Stimulated activated CD4-positive, alpha-beta T cell treated with anti-CD3 and anti-CD28 coated beads, Interleukin-12 subunit alpha, Interleukin-12 subunit beta, amount 100 ng/mL, for 4 hours (primary cell): ENCODE data around the gene STAB1.

Source experiments
- DNase-seq: peaks from one replicate; pipeline ENCODE4 v3.0.0-alpha.2; 2020

The STAB1 gene, protein sequence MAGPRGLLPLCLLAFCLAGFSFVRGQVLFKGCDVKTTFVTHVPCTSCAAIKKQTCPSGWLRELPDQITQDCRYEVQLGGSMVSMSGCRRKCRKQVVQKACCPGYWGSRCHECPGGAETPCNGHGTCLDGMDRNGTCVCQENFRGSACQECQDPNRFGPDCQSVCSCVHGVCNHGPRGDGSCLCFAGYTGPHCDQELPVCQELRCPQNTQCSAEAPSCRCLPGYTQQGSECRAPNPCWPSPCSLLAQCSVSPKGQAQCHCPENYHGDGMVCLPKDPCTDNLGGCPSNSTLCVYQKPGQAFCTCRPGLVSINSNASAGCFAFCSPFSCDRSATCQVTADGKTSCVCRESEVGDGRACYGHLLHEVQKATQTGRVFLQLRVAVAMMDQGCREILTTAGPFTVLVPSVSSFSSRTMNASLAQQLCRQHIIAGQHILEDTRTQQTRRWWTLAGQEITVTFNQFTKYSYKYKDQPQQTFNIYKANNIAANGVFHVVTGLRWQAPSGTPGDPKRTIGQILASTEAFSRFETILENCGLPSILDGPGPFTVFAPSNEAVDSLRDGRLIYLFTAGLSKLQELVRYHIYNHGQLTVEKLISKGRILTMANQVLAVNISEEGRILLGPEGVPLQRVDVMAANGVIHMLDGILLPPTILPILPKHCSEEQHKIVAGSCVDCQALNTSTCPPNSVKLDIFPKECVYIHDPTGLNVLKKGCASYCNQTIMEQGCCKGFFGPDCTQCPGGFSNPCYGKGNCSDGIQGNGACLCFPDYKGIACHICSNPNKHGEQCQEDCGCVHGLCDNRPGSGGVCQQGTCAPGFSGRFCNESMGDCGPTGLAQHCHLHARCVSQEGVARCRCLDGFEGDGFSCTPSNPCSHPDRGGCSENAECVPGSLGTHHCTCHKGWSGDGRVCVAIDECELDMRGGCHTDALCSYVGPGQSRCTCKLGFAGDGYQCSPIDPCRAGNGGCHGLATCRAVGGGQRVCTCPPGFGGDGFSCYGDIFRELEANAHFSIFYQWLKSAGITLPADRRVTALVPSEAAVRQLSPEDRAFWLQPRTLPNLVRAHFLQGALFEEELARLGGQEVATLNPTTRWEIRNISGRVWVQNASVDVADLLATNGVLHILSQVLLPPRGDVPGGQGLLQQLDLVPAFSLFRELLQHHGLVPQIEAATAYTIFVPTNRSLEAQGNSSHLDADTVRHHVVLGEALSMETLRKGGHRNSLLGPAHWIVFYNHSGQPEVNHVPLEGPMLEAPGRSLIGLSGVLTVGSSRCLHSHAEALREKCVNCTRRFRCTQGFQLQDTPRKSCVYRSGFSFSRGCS (N-terminal part only)

DNA sequence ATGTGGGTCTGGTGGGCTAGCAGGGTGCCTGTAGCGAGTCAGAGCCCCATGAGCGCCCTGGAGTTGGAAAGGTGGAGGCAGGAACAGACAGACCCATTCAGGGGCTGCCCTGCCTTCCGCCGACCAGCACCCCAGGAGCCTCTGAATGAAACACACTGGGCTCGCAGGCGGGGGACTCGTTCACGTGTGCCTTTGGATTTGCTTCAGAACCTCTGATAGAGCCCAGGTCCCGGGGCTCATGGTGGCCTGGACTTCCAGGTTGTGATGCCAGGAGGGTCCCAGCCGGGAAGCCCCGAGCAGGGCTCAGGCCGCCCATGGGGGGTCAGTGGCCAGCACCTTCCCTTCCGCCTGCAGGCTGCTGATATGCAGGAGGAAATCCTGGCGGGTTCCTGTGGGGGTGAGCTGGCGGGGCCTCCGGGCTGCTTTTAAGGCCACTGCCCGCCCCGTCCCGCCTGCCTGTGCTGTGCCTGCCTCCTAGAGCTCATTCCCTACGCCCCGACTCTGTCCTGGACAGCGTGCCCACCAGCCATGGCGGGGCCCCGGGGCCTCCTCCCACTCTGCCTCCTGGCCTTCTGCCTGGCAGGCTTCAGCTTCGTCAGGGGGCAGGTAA lies at the start of gene STAB1:
STAB1 (plus strand) TSS at position 453 of the 610 bp plus-strand sequence; CDS start at position 529, 76 bp downstream.
- no peak for DNase-seq

DNA sequence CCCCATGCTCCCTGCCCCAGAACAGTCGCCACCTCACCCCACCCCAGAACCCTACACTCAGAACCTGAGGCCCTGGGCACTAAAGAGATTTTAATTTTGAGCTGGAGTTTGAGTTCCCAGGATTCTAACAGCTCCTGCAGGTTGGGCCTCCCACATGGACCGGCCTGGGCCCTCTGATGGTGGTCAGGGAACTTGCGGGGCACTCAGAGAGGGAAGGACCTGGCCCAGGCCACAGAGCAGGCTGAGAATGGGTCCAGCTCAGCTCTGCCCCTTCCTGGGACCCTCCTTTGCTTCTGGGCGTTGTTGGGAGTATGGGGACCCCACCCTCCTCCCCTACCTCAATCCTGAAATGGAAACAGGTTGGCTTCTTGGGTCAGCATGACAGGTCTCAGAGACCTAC lies 49.1 kb upstream of the STAB1 start:
- no peak for DNase-seq

DNA sequence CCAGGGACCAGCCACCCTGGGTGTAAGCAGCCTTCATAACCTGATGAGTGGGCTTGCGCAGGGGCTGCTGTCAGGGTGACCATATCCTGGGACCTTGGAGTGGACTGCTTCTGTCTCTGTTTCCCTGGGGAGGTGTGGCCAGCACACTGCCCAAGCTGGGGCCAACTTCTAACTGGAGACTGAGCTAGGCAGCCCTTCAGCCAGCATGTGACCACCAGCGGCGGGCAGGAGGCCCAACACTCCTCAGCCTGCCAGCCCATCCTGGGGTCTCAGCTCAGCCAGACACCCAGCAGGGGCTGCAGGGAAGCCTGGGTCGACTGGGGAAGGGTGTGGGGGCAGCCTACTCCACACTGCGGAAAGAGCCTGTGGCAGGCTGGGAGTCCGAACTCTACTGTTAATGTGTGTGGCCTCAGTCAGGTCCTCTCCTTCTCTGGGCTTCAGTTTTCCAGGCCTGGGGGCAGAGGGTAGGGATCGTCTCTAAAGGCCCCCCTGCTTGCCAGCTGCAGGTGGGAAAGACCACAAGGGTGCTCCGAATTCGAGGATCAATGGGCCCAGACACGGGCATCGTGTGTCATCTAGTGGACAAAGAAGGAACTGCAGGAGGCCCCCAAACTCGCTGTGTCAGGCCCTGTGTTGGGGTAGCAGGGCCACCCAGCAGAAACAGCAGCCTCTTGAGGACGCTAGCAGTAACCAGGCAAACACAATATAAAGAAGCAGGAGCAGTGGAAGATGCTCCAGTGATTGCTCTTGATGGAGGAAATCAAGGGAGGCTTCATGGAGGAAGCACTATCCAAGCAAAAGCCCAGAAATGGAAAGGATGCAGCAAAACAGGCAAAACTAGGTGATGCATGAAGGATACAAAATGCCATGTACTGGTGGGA lies 48.3 kb upstream of the STAB1 start:
- peak; percentile 64 for DNase-seq

DNA sequence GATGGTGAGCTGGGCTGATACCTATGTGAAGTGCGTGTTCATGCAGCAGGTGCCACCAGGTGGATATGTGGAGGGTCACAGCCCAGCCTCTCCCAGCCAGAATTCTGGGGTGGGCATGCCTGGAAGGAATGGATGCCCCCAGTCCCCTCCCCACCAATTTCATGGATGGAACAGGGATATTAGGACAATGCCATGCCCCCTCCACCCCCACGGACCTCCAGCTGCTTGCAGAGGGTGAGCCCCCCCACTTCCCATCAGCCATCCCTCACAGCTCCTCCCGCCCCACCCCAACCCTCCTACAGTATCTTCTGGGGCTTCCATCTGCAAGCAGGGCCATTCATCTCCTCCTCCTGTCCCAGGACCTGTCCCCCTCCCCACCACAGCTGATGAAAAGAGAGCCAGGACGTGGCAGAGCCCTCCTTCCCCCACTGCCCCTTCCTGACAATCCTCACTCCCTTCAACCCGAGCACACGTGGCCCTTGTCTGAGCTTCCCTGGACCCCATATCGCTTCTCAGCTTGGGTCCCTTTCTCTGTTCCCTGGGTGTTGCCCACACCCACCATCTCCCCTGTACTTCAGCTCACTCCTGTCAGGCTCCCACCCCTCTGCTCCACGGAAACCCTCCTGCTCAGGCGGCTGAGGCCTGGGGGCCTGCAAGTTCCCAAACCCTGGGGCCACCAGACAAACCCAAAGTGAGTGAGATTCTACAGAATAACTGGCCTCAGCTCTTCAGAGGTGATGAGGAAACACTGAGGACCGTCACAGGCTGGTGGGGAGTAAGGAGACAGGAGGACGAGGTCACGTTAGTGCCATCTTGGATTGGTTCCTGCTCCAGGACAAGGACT lies 47.4 kb upstream of the STAB1 start:
- DNase-seq: no peak

DNA sequence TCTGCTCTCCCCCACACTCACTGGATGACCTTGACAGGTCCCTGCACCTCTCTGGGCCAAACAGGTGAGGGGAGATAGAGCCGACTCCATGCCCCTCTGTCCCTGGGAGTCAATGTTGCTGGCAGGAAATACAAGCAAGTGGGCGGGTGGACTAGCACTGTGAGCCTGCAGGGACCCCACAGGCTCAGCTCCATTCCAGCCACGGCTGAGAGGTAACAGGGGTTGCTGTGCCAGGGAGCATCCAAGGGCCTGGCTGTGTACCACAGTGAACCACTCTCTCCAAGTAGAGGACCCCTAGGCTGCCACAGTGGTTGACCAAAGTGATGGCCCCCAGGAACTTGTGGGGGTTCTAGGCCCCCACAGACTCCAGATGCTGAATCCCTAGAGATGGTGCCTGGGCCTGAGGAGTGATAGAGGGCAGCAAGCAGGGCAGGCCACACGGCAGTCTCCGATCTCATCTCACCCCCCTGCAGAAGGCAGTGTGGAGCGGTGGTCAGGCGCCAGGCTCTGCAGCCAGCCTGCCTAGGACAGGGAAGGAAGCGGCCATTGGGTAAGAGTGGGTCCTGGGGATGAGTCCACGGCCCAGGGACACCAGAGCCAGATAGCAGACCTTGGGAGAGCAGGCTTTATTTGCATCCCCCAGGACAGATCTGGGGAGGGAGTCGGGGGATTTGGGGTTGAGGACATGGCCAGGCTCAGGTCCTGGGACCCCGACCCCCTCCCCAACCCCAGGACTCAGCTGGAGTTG lies 44.5 kb upstream of the STAB1 start:
- DNase-seq: no peak

DNA sequence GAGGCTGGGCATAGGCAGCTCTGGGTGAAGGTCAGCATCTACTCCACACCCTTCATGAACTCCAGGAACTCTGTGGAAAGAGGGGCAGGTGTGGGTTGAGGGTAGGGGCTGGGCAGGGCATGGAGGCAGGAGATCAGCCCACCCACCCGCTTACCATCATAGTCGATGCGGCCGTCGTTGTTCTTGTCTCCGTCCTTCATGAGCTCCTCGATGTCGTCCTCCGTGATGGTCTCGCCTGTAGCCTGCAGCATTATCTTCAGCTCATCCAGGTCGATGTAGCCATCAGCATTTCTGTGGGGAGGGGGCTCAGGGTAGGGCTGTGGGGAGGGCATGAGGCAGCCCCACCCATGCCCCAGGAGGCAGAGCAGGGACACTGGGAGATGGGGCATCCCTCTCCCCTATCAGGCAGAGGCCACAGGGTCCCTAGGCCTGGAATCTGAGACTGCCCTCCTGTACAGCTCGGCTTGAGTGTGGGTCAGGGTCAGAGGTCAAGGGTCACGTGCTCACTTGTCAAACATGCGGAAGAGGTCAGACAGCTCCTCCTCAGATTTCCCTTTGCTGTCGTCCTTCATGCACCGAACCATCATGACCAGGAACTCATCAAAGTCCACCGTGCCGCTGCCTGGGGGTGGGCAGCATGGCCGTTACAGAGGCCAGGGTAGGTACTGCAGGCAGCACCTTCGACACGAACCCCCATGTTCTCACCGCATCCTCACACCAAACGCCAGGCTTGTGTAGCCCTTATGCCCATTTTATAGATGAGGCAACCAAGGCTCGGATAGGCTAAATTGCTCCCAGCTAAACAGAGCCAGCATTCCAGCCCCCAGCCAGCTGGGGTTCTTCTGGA lies 43.7 kb upstream of the STAB1 start:
- DNase-seq: no peak

DNA sequence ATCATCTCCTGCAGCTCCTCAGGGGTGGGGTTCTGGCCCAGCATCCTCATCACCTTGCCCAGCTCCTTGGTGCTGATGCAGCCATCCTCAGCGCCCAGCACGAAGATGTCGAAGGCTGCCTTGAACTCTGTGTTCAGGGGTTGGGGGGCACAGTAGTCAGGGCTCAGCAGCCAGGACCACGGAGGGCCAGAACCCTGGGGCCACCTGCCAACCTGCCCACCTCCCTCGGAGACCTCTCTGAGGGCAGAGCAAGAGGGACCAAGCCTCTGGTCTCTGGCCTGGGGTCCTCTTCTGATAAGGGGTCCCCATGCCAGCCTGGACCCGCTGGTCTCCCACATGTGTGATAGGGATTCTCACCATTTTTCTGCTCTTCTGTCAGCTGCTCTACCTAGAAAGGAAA lies 43.0 kb upstream of the STAB1 start:
- DNase-seq: no peak

DNA sequence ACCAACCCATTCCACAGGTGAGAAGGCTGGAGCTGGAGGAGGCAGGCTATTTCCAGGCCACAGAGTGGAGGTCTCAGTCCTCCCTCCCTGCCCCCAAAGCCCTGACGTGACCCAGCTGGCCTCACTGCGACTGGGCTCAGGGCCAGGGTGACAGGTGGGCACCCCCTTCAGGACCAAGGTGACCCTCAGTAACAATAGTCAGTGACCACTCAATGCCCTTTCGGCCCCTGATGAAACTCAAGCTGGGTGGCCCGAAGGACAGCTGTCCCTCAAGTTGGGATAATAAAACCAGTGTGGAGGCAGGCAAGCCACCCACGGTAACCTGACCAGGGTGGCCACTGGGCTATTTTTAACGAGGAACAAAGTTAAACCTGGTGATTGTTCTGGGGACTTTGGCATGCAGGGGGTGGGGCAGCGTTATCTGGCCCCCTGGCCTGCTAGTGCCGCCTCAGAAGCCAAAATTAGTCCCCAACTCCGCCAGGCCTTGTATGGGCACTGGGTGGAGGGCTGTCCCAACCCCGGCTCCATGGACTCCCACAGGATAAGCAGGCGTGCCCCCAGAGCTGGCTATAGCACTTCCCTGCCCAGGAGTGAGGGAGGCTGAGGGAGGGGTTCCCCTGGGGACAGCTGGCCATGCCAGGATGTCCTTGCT lies 42.4 kb upstream of the STAB1 start:
- DNase-seq: no peak

DNA sequence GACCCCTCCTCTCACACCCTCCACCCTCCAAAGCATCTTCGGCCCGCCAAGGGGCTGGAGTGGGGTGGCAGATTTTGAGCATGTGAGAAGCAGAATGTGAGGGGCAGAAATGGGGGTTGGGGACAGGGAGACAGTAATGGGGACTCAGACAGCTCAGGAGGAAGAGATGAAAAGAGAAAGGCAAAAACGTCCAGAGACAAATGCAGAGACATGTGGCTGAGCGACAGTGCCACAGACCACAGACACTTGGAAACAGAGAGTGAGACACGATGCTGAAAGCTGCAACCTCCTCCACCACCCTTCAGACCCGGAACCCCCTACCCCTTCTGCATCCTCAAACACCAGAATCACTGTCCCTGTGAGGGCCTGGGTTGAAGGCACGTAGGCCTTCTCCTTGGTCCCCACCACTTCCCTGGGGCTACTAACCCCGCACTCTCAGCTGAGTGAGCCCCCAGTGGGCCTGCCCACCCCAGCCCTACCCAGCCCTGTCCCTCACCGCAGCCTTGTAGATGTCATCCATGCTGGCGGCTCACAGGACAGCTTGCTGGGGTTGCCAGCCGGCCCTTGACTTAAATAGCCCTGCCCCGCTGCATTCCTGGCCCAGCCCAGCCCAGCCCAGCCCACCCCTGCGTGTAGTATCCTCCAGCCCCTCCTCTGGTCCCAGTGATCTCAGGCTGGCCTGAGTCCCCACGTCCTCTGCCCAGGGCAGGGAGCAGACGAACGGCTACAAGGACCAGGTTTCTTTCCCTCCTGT lies 41.5 kb upstream of the STAB1 start, which contains the start of gene TNNC1:
TNNC1 (minus strand) TSS at position 546 of the 754 bp plus-strand sequence; CDS start at position 520, 26 bp downstream.
- no peak for DNase-seq

DNA sequence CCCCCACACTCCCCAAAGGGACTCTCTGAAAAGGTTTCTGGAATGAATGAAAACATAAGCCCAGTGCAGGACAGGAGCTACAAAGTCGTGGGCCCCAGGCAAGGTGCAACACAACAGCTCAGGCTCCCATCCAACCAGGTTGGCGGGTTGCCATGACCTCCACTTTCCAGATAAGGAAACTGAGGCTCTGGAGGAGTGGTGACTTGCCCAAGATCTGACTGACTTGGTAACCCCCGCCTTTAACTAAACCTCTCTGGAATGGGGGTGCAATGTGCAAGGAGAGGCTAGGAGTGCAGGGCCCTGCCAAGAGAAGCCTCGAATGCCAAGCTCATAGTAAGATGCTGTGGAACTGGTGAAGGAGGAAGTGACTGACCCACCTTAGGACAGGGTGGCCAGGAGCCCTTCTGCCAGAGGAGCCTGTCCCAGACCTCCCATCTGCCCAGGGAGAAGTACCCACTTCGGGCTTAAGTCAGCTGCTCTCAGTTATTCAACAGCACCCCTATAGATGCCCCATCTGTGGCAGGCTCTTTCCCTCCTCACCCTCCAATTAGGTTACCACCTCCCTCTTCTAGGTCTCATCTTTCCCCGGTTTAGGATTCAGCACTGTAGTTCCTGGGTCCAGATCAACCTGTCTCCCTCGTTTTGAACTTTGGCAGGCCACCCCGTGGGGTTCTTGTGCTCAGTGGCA lies 40.7 kb upstream of the STAB1 start:
- DNase-seq: no peak

DNA sequence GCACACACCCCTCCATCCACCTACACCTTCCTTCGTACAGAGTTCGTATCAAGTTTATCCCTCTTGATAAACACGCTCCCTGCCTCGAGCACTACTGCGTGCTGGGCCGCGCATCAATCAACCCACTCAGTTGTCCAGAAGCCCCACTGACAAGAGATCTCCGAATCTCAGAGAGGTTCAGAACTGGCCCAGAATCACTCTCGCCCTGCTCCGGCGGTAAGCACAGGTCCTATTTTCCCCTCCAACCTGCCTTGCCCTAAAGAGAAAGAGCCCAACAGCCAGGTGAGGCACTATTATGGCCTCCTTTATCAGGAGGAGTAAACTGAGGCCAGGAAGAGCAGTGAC lies 40.2 kb upstream of the STAB1 start:
- DNase-seq: no peak

DNA sequence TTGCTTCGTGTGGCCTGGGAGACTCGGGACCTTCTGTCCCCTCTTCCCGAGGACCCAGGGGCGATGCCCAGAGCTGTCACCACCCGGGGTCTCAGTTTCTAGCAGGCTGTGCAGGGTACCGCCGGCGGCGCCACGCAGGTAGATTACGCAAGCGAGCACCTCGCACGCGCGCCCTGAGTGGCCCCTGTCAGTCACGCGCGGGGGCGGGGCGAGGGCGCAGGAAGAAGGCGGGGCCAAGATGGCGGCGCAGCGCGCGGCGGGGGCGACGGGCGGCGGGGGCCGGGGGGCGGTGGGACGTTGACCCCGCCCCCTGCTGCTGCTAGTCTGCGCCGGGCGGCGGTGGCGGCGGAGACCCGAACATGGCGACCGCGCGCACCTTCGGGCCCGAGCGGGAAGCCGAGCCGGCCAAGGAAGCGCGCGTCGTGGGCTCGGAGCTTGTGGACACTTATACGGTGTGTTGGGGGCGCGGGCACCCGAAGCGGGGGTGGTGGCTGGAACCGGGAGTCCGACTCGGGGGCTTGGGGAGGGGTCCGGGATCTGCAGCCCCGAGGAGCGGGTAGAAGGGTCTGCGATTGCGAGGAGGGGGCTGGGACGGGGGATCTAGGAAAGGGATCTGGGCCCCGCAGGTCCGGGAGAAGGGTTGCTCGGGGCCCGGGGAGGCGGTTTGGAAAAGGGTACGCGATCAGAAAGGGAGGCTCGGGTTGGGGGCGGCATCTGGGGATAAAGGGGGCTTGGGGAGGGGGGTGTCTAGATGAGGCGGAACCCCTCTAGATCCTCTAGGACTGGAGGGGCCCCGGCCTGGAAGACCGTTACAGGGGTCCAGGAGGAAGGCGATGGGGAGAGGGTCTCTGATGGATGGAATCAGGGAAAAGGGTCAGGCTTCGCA lies 39.6 kb upstream of the STAB1 start, which contains the start of gene NISCH:
NISCH (plus strand) TSS at position 322 of the 886 bp plus-strand sequence; CDS start at position 360, 38 bp downstream.
- DNase-seq: peak; percentile 99

DNA sequence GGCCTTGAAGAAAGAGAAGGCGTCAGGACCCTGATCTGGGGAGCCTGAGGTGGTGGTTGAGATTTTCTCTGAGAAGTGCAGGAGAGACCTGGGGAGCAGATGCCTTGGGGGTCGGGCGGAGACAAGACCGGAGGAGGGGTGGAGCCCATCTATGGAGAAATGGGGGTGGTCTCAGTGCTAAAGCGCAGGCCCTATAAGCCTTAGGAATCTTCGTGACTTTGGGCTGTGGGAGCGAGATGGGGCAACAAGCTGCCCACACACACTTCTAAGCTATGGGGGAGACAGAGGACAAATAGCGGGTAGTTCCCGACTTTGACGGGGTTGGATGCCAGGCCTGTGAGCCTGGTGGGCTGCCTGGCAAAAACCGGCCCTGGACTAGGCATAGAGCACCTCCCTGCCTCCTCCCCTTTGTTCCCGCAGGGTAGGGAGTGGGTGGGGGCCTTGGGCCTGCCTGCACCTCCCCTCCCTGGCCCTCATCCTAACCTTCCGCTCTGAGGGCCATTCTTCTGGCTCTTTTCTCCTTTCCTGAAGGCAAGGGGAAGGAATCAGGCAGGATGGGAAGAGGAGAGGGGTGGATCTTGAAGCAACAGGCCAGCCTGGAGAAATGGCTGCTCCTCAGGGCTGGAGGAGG lies 38.9 kb upstream of the STAB1 start:
- DNase-seq: no peak

DNA sequence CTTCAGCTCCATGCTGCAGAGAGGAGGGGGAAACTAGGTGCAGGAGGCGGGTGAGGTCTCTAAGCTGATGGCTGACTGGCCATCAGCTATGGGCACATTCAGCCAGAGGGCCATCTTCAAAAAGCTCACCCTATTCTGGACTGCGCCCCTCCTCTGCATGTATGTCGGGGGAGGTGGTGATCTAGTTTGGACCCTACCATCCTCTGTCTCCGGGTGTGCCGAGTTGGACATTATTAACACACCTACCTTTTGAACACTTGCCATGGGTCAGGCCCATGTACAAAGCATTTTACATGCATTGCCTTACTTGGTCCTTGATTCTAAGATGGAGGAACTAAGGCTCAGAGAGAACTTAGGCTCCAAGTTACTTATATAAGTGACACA lies 38.3 kb upstream of the STAB1 start:
- DNase-seq: no peak
